Adrenal gland (tissue), 12 donors: Measurements from ENCODE around the gene MMP21. TPM values are rescaled to one million over a fixed set of nuclear protein-coding genes. Genes with fewer than 3 reads are reported as not detected.

ENCODE experiments used
- DNase-seq, 7 donors: peaks; one replicate each; pipeline ENCODE4 v3.0.0-alpha.2; 2019 to 2020
- H3K27ac ChIP-seq, 5 donors: fragments of 200-600 bp; sonication (generic) in 4 of 5; 1 replicate in 3 of 5; 2 replicates in 2 of 5; pipeline versions ENCODE4 v1.5.1 to v1.8.0; 2016 to 2020; ENCODE audit warnings: mild to moderate bottlenecking in 1 of 5
- H3K27me3 ChIP-seq: fragments of 200-600 bp; 2 replicates; pipeline ENCODE4 v1.8.0; 2021
- H3K36me3 ChIP-seq, 2 donors: fragments of 200-600 bp; replicated peaks in 1 of 2; 1 replicate in 1 of 2; 2 replicates in 1 of 2; pipeline versions ENCODE4 v1.5.1 to v1.8.0; 2018 to 2022
- H3K4me1 ChIP-seq, 2 donors: fragments of 200-600 bp; replicated peaks in 1 of 2; 1 replicate in 1 of 2; 2 replicates in 1 of 2; pipeline versions ENCODE4 v1.5.1 to v1.8.0; 2018 to 2021
- H3K4me3 ChIP-seq, 4 donors: fragments of 200-600 bp; sonication (generic) in 3 of 4; one replicate each; pipeline ENCODE4 v1.5.1; 2016 to 2018
- H3K9me3 ChIP-seq, 3 donors: fragments of 200-600 bp; sonication (generic) in 1 of 3; replicated peaks in 1 of 3; 1 replicate in 2 of 3; 2 replicates in 1 of 3; pipeline versions ENCODE4 v1.5.1 to v1.8.0; 2016 to 2021
- POLR2A ChIP-seq, 2 donors: fragments of 450-650 bp; IDR thresholded peaks; one replicate each; pipeline ENCODE4 v1.6.1; 2017; ENCODE audit warnings: antibody characterized with exemption in 2 of 2, mild to moderate bottlenecking in 2 of 2, moderate library complexity in 1 of 2
- WGBS, 4 donors: extraction: QIAGEN DNeasy Blood & Tissue Kit in 2 of 4; methylation state at CpG; one replicate each; pipeline versions ENCODE4 v1.1.5 to v1.1.7; 2013 to 2017; 5-methylcytosine and 5-hydroxymethylcytosine counted together
- intact Hi-C, 2 donors: fragments of 100-400 bp; cut with DNase I; formaldehyde crosslinking; loops; one replicate each; pipeline versions ENCODE4 v1.14.1 to v1.15.0; 2022 to 2023
- polyA plus RNA-seq, 3 donors: library from polyadenylated mRNA; stranded (reverse); fragments of 200-250 nt in 2 of 3; fragments of 350-450 nt in 1 of 3; fragmentation: Illumina TruSeq in 1 of 3; extraction: RNeasy Lipid Tissue Mini Kit (QIAGEN cat#74804) in 1 of 3; gene quantifications; one replicate each; pipeline ENCODE4 v1.2.3, GENCODE V29; 2013 to 2014
- total RNA-seq, 9 donors: library from RNA; depleted of rRNA in 4 of 9; stranded (reverse); fragments of >200 nt in 4 of 9; fragments of 120-200 nt in 1 of 9; fragmentation: NEBNext Ultra II Directional in 1 of 9; extraction: Animal tissue kit (Norgen Biotek cat#: 25700) in 1 of 9; gene quantifications; one replicate each; pipeline versions ENCODE4 v1.1.0 to v1.2.4, GENCODE V29; 2013 to 2023
- TF ChIP-seq, protein P1 (sequence below), 6 experiments: fragments of 450-650 bp in 4 of 6; fragments of 200-600 bp in 2 of 6; sonication (generic) in 1 of 6; IDR thresholded peaks; 1 replicate in 5 of 6; 2 replicates in 1 of 6; pipeline versions ENCODE4 v1.5.1 to v1.8.0; 2016 to 2021; ENCODE audit warnings: antibody characterized with exemption in 6 of 6, mild to moderate bottlenecking in 2 of 6, moderate library complexity in 1 of 6
- donor health status: healthy with polysubstance abuse.
- donor health status: Bipolar disorder and iron deficiency.
- donor health status: DM: yes; HTN: yes; CAD: no.
- donor health status: DM: no; HTN: no; CAD: no.
- donor health status: DM: no; HTN: no; CAD: no.
- donor health status: DM: yes; HTN: yes; CAD: no.

Gene MMP21
- total and polyA plus RNA-seq, 12 donors: 0.11 to 0.27 (median 0.24) TPM; not detected in 7

- Histone ChIP-seq H3K36me3 (peaks cover 0 to 50% of the 10 kb centered on the region in 2 donors), H3K4me3 (no peak overlapping the region), H3K4me1 (no peaks in the 10 kb centered on the region), H3K9me3 (no peaks in the 10 kb centered on the region), H3K27ac (no peak overlapping the region), H3K27me3 (no peaks in the 10 kb centered on the region)
- 94 to 95% (median 94%) methylated on average over 24 of the region's 24 CpGs for WGBS, 4 donors
- DNase-seq: no peak
- TF ChIP-seq, protein P1, sequence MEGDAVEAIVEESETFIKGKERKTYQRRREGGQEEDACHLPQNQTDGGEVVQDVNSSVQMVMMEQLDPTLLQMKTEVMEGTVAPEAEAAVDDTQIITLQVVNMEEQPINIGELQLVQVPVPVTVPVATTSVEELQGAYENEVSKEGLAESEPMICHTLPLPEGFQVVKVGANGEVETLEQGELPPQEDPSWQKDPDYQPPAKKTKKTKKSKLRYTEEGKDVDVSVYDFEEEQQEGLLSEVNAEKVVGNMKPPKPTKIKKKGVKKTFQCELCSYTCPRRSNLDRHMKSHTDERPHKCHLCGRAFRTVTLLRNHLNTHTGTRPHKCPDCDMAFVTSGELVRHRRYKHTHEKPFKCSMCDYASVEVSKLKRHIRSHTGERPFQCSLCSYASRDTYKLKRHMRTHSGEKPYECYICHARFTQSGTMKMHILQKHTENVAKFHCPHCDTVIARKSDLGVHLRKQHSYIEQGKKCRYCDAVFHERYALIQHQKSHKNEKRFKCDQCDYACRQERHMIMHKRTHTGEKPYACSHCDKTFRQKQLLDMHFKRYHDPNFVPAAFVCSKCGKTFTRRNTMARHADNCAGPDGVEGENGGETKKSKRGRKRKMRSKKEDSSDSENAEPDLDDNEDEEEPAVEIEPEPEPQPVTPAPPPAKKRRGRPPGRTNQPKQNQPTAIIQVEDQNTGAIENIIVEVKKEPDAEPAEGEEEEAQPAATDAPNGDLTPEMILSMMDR (IDR thresholded peaks at IDR 0.05): no peak
- TF ChIP-seq POLR2A (IDR thresholded peaks at IDR 0.05): no peak
- intact Hi-C loops: no loop called here
These were observed 12.7 kb downstream of the MMP21 start for GRCh38 chr10:125762692-125763648.

GRCh38 chr10:125761961-125762360 lies 13.7 kb downstream of the MMP21 start:
- TF ChIP-seq POLR2A (IDR thresholded peaks at IDR 0.05): no peak
- TF ChIP-seq, protein P1 (IDR thresholded peaks at IDR 0.05): no peak
- Histone ChIP-seq H3K4me3 (no peak overlapping the region), H3K27me3 (no peaks in the 10 kb centered on the region), H3K27ac (no peak overlapping the region), H3K9me3 (no peaks in the 10 kb centered on the region), H3K36me3 (peaks cover 0 to 54% of the 10 kb centered on the region in 2 donors), H3K4me1 (no peaks in the 10 kb centered on the region)
- WGBS, 4 donors: 63 to 81% (median 67%) methylated on average over 1 of the region's 1 CpG
- no peak for DNase-seq
- intact Hi-C loops: no loop called here

GRCh38 chr10:125757742-125758141 lies 17.9 kb downstream of the MMP21 start:
- H3K36me3 ChIP-seq: peaks cover 0 to 49% of the 10 kb centered on the region in 2 donors
- no peaks in the 10 kb centered on the region for H3K9me3 ChIP-seq
- H3K27ac ChIP-seq: no peak overlapping the region
- no peaks in the 10 kb centered on the region for H3K27me3 ChIP-seq
- no peak for TF ChIP-seq POLR2A (IDR thresholded peaks at IDR 0.05)
- TF ChIP-seq, protein P1 (IDR thresholded peaks at IDR 0.05): no peak
- intact Hi-C loops: no loop called here
- 91 to 95% (median 93%) methylated on average over 4 of the region's 4 CpGs for WGBS, 4 donors
- H3K4me1 ChIP-seq: no peaks in the 10 kb centered on the region
- DNase-seq: no peak
- no peak overlapping the region for H3K4me3 ChIP-seq

DNA sequence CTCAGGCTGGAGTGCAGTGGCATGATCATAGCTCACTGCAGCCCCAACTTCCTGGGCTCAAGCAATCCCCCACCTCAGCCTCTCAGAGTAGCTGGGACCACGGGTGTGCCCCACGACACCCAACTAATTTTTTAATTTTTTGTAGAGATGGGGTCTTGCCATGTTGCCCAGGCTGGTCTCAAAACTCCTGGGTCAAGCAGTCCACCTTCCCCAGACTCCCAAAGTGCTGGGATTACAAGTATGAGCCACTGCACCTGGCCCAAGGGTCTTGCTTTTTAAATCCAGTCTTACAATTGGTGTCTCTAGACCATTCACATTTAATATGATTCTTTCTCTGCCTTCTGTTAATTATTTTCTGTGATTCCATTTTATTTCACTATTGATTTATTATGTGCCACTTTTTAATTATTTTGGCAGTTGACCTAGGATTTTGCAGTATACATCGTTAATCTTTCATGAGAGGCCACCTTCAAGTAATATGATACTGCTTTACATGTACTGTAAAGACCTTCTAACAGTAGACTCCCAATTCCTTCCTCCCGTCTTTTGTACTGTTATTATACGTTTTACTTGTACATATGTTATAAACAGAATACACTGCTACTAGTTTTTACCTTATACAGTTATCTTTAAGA lies 18.7 kb downstream of the MMP21 start:
- intact Hi-C loops: no loop called here
- no peaks in the 10 kb centered on the region for H3K9me3 ChIP-seq
- WGBS, 4 donors: 92 to 96% (median 94%) methylated on average over 5 of the region's 5 CpGs
- H3K36me3 ChIP-seq: peaks cover 0 to 51% of the 10 kb centered on the region in 2 donors
- H3K4me3 ChIP-seq: no peak overlapping the region
- no peak overlapping the region for H3K27ac ChIP-seq
- H3K4me1 ChIP-seq: no peaks in the 10 kb centered on the region
- TF ChIP-seq, protein P1 (IDR thresholded peaks at IDR 0.05): no peak
- TF ChIP-seq POLR2A (IDR thresholded peaks at IDR 0.05): no peak
- H3K27me3 ChIP-seq: no peaks in the 10 kb centered on the region
- no peak for DNase-seq
